Esophagus muscularis mucosa (tissue), 4 donors: ENCODE measurements around the gene SNAPC2.

Experiments used
- CTCF ChIP-seq, 3 experiments: fragments of 200-600 bp in 2 of 3; fragments of 450-650 bp in 1 of 3; sonication (generic) in 2 of 3; IDR thresholded peaks; one replicate each; pipeline ENCODE4 v1.5.1; 2017 to 2019; ENCODE audit warnings: antibody characterized with exemption in 3 of 3, mild to moderate bottlenecking in 2 of 3, moderate library complexity in 1 of 3
- EP300 ChIP-seq: sonication (generic); formaldehyde crosslinking; IDR thresholded peaks from one replicate; pipeline ENCODE4 v1.6.1; 2017; ENCODE audit warnings: antibody characterized with exemption
- POLR2AphosphoS5 ChIP-seq, 2 donors: sonication (generic); formaldehyde crosslinking; IDR thresholded peaks; one replicate each; pipeline ENCODE4 v1.6.1; 2017; ENCODE audit warnings: antibody characterized with exemption in 2 of 2

- TF ChIP-seq CTCF (IDR thresholded peaks at IDR 0.05) (no peak), EP300 (no peak), POLR2AphosphoS5 (IDR thresholded peaks at IDR 0.05) (no peak)
These were observed 41.9 kb downstream of the SNAPC2 start for GRCh38 chr19:7961920-7962626.
